Measurements from ENCODE around the gene NUP153. TPM values are rescaled to one million over a fixed set of nuclear protein-coding genes. Genes with fewer than 3 reads are reported as not detected.
A peak's percentile ranks its signal among the peaks of the same experiment; 100 is the strongest.

NUP153 gene
- total RNA-seq, 1 donor from 2014 or later: 48.2 TPM

- TF ChIP-seq, protein P1, sequence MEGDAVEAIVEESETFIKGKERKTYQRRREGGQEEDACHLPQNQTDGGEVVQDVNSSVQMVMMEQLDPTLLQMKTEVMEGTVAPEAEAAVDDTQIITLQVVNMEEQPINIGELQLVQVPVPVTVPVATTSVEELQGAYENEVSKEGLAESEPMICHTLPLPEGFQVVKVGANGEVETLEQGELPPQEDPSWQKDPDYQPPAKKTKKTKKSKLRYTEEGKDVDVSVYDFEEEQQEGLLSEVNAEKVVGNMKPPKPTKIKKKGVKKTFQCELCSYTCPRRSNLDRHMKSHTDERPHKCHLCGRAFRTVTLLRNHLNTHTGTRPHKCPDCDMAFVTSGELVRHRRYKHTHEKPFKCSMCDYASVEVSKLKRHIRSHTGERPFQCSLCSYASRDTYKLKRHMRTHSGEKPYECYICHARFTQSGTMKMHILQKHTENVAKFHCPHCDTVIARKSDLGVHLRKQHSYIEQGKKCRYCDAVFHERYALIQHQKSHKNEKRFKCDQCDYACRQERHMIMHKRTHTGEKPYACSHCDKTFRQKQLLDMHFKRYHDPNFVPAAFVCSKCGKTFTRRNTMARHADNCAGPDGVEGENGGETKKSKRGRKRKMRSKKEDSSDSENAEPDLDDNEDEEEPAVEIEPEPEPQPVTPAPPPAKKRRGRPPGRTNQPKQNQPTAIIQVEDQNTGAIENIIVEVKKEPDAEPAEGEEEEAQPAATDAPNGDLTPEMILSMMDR (IDR thresholded peaks at IDR 0.05; ENCODE audit: unreplicated experiment): peak; percentile 20
- Mint-ChIP-seq H3K27me3 (ENCODE audit: low read depth) (no peaks in the 10 kb centered on the region), H3K4me3 (peak within 1 kb of the TSS; percentile 79), H3K36me3 (peaks cover 8% of the 10 kb centered on the region), H3K9me3 (peaks cover 7% of the 10 kb centered on the region), H3K27ac (peak within 1 kb of the TSS; percentile 89), H3K4me1 (peaks cover 18% of the 10 kb centered on the region)
- DNase-seq (ENCODE audit: low spot score in 2 of 2, unreplicated experiment in 2 of 2): peak; percentile 87 to 91
Observed at GRCh38 chr6:17599877-17600526, 106.7 kb downstream of the NUP153 start, which contains the start of gene FAM8A1. Gene FAM8A1 (plus strand): TSS chr6:17600302. CDS start chr6:17600410, 108 bp downstream.

DNA sequence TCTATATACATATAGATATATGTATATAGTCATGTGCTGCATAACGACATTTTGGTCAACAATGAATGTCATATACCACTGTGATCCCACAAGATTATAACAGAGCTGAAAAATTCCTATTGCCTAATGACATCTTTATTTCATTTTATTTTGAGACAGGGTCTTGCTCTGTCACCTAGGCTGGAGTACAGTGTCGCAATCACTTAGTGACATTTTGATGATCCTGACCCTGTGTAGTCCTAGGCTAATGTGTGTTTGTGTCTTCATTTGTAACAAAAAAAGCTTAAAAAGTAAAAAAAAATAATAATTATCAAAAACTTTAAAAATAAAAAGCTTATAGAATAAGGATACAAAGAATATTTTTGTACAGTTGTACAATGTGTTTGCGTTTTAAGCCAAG is 110.6 kb downstream of the NUP153 start:
- no peaks in the 10 kb centered on the region for H3K27me3 Mint-ChIP-seq (ENCODE audit: low read depth)
- H3K4me1 Mint-ChIP-seq: peaks cover 5% of the 10 kb centered on the region
- H3K36me3 Mint-ChIP-seq: no peaks in the 10 kb centered on the region
- peaks cover 7% of the 10 kb centered on the region for H3K9me3 Mint-ChIP-seq
- H3K27ac Mint-ChIP-seq: no peak overlapping the region
- TF ChIP-seq, protein P1 (IDR thresholded peaks at IDR 0.05; ENCODE audit: unreplicated experiment): no peak
- no peak for DNase-seq (ENCODE audit: low spot score in 2 of 2, unreplicated experiment in 2 of 2)
- H3K4me3 Mint-ChIP-seq: no peak overlapping the region

GRCh38 chr6:17593246-17593645 is 113.5 kb downstream of the NUP153 start:
- Mint-ChIP-seq H3K36me3 (no peaks in the 10 kb centered on the region), H3K27me3 (ENCODE audit: low read depth) (no peaks in the 10 kb centered on the region), H3K27ac (no peak overlapping the region), H3K4me1 (peaks cover 3% of the 10 kb centered on the region), H3K4me3 (no peak overlapping the region), H3K9me3 (peaks cover 7% of the 10 kb centered on the region)
- DNase-seq (ENCODE audit: low spot score in 2 of 2, unreplicated experiment in 2 of 2): no peak
- TF ChIP-seq, protein P1 (IDR thresholded peaks at IDR 0.05; ENCODE audit: unreplicated experiment): no peak

DNA sequence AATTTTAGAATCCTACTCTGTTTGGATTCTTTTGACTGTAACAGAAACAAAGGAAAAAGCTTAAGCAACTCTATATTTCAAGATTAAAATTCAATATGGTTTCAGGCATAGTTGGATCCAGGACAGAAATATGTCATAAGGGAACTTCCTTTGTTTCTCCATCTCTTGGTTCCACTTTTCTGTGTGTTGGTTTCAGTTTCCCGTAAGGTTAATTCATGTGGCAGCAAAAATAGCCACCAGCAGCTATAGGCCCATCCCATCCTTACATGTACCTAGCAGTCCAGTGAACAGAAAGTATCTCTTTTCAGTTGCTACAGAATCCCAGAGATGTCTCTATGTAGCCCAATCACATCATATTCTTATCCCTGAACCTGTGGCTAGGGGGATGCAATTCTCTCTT is 115.4 kb downstream of the NUP153 start:
- Mint-ChIP-seq H3K27me3 (ENCODE audit: low read depth) (no peaks in the 10 kb centered on the region), H3K27ac (no peak overlapping the region), H3K9me3 (no peaks in the 10 kb centered on the region), H3K36me3 (no peaks in the 10 kb centered on the region), H3K4me3 (no peak overlapping the region), H3K4me1 (peaks cover 3% of the 10 kb centered on the region)
- no peak for DNase-seq (ENCODE audit: low spot score in 2 of 2, unreplicated experiment in 2 of 2)
- TF ChIP-seq, protein P1 (IDR thresholded peaks at IDR 0.05; ENCODE audit: unreplicated experiment): no peak

- H3K27ac Mint-ChIP-seq: no peak overlapping the region
- TF ChIP-seq, protein P1 (IDR thresholded peaks at IDR 0.05; ENCODE audit: unreplicated experiment): no peak
- no peak overlapping the region for H3K4me3 Mint-ChIP-seq
- no peak for DNase-seq (ENCODE audit: low spot score in 2 of 2, unreplicated experiment in 2 of 2)
- no peaks in the 10 kb centered on the region for H3K9me3 Mint-ChIP-seq
- no peaks in the 10 kb centered on the region for H3K27me3 Mint-ChIP-seq (ENCODE audit: low read depth)
- no peaks in the 10 kb centered on the region for H3K36me3 Mint-ChIP-seq
- peaks cover 3% of the 10 kb centered on the region for H3K4me1 Mint-ChIP-seq
Observed at GRCh38 chr6:17589406-17590096, 117.2 kb downstream of the NUP153 start.
